ENCODE measurements around the gene ESYT3.

DNA sequence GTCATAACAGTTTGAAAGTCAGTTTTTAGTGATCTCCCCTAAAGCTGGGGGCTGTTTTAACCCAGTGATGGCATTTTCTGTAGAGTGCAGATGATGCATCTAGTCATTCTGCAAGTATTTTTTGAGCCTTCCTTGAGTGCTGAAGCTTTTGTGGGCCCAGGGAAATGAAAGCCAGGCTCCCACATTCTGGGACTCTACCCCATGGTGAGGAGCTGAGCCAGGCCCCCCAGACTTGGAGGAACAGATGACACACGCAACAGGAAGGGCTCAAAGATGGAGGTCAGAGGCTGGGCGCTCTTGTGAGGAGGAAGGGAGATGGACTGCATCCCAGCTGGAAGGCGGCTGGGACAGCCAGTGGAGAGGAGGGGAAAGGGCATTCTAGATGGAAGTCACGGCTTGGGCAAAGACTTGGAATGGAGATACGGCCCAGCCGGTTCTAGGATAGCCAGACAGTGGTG, 45.2 kb upstream of the ESYT3 start:
- TF ChIP-seq, protein P1, sequence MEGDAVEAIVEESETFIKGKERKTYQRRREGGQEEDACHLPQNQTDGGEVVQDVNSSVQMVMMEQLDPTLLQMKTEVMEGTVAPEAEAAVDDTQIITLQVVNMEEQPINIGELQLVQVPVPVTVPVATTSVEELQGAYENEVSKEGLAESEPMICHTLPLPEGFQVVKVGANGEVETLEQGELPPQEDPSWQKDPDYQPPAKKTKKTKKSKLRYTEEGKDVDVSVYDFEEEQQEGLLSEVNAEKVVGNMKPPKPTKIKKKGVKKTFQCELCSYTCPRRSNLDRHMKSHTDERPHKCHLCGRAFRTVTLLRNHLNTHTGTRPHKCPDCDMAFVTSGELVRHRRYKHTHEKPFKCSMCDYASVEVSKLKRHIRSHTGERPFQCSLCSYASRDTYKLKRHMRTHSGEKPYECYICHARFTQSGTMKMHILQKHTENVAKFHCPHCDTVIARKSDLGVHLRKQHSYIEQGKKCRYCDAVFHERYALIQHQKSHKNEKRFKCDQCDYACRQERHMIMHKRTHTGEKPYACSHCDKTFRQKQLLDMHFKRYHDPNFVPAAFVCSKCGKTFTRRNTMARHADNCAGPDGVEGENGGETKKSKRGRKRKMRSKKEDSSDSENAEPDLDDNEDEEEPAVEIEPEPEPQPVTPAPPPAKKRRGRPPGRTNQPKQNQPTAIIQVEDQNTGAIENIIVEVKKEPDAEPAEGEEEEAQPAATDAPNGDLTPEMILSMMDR (IDR thresholded peaks at IDR 0.05; ENCODE audit: low read depth, low read length, missing input control) = no peak
- no peak for TF ChIP-seq ATF3 (IDR thresholded peaks at IDR 0.05)
- TF ChIP-seq, protein P2, sequence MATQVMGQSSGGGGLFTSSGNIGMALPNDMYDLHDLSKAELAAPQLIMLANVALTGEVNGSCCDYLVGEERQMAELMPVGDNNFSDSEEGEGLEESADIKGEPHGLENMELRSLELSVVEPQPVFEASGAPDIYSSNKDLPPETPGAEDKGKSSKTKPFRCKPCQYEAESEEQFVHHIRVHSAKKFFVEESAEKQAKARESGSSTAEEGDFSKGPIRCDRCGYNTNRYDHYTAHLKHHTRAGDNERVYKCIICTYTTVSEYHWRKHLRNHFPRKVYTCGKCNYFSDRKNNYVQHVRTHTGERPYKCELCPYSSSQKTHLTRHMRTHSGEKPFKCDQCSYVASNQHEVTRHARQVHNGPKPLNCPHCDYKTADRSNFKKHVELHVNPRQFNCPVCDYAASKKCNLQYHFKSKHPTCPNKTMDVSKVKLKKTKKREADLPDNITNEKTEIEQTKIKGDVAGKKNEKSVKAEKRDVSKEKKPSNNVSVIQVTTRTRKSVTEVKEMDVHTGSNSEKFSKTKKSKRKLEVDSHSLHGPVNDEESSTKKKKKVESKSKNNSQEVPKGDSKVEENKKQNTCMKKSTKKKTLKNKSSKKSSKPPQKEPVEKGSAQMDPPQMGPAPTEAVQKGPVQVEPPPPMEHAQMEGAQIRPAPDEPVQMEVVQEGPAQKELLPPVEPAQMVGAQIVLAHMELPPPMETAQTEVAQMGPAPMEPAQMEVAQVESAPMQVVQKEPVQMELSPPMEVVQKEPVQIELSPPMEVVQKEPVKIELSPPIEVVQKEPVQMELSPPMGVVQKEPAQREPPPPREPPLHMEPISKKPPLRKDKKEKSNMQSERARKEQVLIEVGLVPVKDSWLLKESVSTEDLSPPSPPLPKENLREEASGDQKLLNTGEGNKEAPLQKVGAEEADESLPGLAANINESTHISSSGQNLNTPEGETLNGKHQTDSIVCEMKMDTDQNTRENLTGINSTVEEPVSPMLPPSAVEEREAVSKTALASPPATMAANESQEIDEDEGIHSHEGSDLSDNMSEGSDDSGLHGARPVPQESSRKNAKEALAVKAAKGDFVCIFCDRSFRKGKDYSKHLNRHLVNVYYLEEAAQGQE (IDR thresholded peaks at IDR 0.05) = no peak

All from liver (tissue), 3 donors.